NCI-H1105 treated with DMSO at 0.1 percent for 48 hours (cell line): ENCODE measurements around the gene TMEM39B.
"Not testable (repeated sequence)": the region's sequence is repeated elsewhere in the genome, so short reads cannot be mapped to it uniquely, and the experiment has no call there.

Experiments used
- DNase-seq: peaks from one replicate; lab custom pipeline; 2025; lab: John Stamatoyannopoulos, UW

The TMEM39B gene

GRCh38 chr1:32113436-32113835 lies 40.7 kb downstream of the TMEM39B start:
- DNase-seq, result not testable (repeated sequence)

- DNase-seq, result no peak
These were observed 41.7 kb downstream of the TMEM39B start for GRCh38 chr1:32114420-32114819.

- no peak for DNase-seq
These were observed 42.8 kb downstream of the TMEM39B start for GRCh38 chr1:32115496-32115895.

- no peak for DNase-seq
These were observed 43.8 kb downstream of the TMEM39B start for GRCh38 chr1:32116531-32116930.

- DNase-seq, result no peak
These were observed 49.4 kb downstream of the TMEM39B start for GRCh38 chr1:32122151-32122550.

GRCh38 chr1:32123361-32123760 lies 50.6 kb downstream of the TMEM39B start:
- DNase-seq, result not testable (repeated sequence)

GRCh38 chr1:32125313-32125712 lies 52.6 kb downstream of the TMEM39B start:
- DNase-seq, result no peak

- DNase-seq, result no peak
These were observed 54.0 kb downstream of the TMEM39B start for GRCh38 chr1:32126770-32127169.

- no peak for DNase-seq
These were observed 54.9 kb downstream of the TMEM39B start for GRCh38 chr1:32127409-32128198.

GRCh38 chr1:32128479-32128878 lies 55.7 kb downstream of the TMEM39B start:
- DNase-seq, result no peak

GRCh38 chr1:32128964-32129363 lies 56.2 kb downstream of the TMEM39B start:
- DNase-seq, result no peak

- not testable (repeated sequence) for DNase-seq
These were observed 61.2 kb downstream of the TMEM39B start for GRCh38 chr1:32133950-32134280.

GRCh38 chr1:32137111-32137510 lies 64.4 kb downstream of the TMEM39B start:
- no peak for DNase-seq

GRCh38 chr1:32138965-32139364 lies 66.2 kb downstream of the TMEM39B start:
- no peak for DNase-seq

- no peak for DNase-seq
These were observed 69.9 kb downstream of the TMEM39B start for GRCh38 chr1:32142446-32143301.

GRCh38 chr1:32143302-32143695 lies 70.6 kb downstream of the TMEM39B start:
- not testable (repeated sequence) for DNase-seq

- no peak for DNase-seq
These were observed 71.3 kb downstream of the TMEM39B start for GRCh38 chr1:32144033-32144432.

GRCh38 chr1:32147799-32148198 lies 75.1 kb downstream of the TMEM39B start:
- not testable (repeated sequence) for DNase-seq

- no peak for DNase-seq
These were observed 78.1 kb downstream of the TMEM39B start for GRCh38 chr1:32150847-32151246.

- peak; percentile 53 for DNase-seq
These were observed 78.6 kb downstream of the TMEM39B start for GRCh38 chr1:32151319-32151787.
